OCI-LY1 (cell line): Measurements from ENCODE around the gene SLC37A1.

Experiments
- EZH2 ChIP-seq: fragments of 200-600 bp; sonication (generic), shearing (Covaris generic); IDR thresholded peaks from 2 replicates; pipeline ENCODE4 v1.8.0; 2017; ENCODE audit warnings: borderline replicate concordance, mixed run types, mild to moderate bottlenecking, antibody characterized with exemption, low read length, moderate library complexity, mixed read lengths
- TF ChIP-seq, protein P1 (sequence below): fragments of 200-600 bp; sonication (generic), shearing (Covaris generic); IDR thresholded peaks from 2 replicates; pipeline ENCODE4 v1.5.1; 2017; ENCODE audit warnings: mild to moderate bottlenecking, antibody characterized with exemption, low read length, moderate library complexity, mixed read lengths

DNA sequence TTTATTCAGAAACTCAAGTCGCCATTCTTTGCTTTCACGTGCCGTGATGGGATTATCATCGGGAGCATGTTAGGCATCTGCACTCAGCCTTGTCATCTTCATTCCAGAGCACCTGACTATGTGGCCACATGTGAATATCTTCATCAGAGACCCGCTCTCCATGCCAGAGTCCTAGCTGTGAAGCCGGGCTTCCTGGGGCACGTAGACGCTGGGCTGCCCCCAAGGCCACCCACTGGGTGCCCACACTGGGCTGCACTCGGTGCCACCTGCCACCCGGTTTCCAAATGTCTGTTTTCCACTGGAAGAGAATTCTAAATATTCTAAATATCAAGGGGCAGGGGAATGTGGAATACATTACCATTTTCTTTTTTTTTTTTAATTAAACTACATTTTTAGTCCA lies 43.8 kb downstream of the SLC37A1 start:
- TF ChIP-seq, protein P1, sequence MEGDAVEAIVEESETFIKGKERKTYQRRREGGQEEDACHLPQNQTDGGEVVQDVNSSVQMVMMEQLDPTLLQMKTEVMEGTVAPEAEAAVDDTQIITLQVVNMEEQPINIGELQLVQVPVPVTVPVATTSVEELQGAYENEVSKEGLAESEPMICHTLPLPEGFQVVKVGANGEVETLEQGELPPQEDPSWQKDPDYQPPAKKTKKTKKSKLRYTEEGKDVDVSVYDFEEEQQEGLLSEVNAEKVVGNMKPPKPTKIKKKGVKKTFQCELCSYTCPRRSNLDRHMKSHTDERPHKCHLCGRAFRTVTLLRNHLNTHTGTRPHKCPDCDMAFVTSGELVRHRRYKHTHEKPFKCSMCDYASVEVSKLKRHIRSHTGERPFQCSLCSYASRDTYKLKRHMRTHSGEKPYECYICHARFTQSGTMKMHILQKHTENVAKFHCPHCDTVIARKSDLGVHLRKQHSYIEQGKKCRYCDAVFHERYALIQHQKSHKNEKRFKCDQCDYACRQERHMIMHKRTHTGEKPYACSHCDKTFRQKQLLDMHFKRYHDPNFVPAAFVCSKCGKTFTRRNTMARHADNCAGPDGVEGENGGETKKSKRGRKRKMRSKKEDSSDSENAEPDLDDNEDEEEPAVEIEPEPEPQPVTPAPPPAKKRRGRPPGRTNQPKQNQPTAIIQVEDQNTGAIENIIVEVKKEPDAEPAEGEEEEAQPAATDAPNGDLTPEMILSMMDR = no peak
- no peak for TF ChIP-seq EZH2
